ENCODE results near the gene ABCA7.

DNA sequence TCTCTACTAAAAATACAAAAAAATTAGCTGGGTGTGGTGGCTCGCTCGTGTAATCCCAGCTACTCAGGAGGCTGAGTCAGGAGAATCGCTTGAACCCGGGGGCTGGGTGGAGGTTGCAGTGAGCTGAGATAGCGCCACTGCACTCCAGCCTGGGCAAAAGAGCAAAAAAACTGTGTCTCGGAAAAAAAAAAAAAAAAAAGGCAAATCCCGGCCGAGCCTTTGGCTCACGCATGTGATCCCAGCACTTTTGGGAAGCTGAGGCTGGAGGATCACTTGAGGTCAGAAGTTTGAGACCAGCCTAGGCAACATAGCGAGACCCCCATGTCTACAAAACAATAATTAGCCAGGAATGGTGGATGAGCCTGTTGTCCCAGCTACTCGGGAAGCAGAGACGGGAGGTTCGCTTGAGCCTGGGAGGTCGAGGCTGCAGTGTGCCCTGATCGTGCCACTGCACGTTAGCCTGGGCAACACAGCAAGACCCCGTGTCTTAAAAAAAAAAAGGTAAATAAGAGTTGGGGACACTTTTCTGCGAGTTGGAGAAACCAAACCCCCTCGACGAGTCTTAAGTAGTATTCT is 63.3 kb downstream of the ABCA7 start:
- TF ChIP-seq, protein P1, sequence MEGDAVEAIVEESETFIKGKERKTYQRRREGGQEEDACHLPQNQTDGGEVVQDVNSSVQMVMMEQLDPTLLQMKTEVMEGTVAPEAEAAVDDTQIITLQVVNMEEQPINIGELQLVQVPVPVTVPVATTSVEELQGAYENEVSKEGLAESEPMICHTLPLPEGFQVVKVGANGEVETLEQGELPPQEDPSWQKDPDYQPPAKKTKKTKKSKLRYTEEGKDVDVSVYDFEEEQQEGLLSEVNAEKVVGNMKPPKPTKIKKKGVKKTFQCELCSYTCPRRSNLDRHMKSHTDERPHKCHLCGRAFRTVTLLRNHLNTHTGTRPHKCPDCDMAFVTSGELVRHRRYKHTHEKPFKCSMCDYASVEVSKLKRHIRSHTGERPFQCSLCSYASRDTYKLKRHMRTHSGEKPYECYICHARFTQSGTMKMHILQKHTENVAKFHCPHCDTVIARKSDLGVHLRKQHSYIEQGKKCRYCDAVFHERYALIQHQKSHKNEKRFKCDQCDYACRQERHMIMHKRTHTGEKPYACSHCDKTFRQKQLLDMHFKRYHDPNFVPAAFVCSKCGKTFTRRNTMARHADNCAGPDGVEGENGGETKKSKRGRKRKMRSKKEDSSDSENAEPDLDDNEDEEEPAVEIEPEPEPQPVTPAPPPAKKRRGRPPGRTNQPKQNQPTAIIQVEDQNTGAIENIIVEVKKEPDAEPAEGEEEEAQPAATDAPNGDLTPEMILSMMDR (IDR thresholded peaks at IDR 0.05; ENCODE audit: low read depth, low read length), result no peak
- no peak for TF ChIP-seq EZH2phosphoT487 (IDR thresholded peaks at IDR 0.05; ENCODE audit: low read depth)

Measured in OCI-LY3 (cell line).